GF-D8 (cell line): ENCODE results near the gene WNK2.

Experiments used
- DNase-seq: peaks from one replicate; lab custom pipeline; 2025; lab: John Stamatoyannopoulos, UW

The WNK2 gene

GRCh38 chr9:93254806-93255493 lies 71.0 kb downstream of the WNK2 start:
- no peak for DNase-seq

- no peak for DNase-seq
Measured at GRCh38 chr9:93255494-93255867, 71.5 kb downstream of the WNK2 start.

DNA sequence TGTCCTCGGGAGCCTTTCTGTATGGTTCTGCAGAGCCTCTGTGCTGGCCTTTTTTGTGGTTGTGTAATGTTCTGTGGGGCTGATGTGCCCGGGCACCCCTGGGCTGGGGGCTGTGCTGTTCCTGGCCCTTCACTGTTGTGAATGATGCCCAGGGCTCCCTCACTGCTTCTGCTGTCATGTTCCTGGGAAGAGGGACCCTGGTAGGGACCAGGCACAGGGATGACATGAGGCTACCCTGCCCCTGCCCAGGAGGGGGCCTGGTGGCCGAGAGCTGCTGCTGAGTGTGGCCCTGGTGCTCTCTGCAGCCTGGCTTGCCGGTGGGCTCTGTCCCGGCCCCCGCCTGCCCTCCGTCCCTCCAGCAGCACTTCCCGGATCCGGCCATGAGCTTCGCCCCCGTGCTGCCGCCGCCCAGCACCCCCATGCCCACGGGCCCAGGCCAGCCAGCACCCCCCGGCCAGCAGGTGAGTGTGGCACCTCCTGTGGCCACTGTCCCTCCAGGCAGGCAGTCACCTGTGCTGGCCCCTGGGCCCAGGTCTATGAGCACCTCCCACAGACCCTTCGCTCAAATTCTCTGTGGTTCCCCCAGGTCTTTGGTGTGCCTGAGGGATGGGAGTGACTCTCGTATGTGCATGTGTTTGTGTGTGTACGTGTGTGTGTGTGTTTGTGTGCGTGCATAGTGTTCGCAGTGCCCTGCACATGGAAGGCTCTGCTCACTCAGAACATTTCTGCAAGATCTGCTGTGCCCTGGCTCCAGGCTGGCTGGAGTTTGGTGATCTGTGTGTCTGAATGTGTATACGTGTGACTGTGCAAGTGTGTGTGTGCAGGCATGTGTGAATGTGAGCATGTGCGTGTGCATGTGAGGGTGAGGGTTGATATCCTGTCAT lies 72.3 kb downstream of the WNK2 start:
- DNase-seq, result no peak

DNA sequence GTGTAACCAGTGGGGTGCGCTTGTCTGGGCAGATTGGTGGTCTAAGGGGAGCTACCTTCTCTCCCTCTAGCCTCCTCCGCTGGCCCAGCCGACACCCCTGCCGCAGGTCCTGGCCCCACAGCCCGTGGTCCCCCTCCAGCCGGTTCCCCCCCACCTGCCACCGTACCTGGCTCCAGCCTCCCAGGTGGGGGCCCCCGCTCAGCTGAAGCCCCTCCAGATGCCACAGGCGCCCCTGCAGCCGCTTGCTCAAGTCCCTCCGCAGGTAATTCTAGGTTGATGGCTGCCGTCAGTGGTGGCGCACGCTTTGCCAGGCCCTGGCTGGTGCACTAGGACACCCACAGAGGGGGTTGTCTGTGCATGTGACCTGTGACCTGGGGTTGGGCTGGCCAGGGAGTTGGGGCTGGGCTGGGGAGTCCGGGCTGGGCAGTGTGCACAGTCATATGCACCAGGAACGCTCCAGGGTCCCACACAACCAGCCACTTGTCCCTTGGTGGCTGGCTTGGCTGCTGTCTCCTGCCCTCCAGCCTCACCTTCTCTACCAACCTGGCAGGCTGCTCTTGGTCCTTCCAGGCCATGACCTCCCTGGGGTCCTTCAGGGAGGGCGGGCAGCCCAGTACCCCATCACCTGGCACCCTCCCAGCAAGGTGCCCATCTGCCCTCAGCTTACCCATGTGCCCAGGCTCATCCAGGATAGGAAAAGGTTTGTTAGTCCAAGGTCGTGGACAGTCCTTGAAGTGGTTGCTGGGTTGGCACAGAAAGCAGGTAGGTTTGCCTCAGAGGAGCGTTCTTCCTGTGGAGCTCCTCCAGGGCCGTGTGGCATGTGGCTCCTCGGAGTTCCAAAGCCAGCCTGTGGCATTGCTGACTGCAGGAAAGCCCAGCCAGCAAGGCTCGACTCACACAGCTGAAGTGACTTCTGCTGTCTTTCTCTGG lies 73.2 kb downstream of the WNK2 start:
- no peak for DNase-seq

- DNase-seq, result no peak
Measured at GRCh38 chr9:93257808-93258331, 73.9 kb downstream of the WNK2 start.

DNA sequence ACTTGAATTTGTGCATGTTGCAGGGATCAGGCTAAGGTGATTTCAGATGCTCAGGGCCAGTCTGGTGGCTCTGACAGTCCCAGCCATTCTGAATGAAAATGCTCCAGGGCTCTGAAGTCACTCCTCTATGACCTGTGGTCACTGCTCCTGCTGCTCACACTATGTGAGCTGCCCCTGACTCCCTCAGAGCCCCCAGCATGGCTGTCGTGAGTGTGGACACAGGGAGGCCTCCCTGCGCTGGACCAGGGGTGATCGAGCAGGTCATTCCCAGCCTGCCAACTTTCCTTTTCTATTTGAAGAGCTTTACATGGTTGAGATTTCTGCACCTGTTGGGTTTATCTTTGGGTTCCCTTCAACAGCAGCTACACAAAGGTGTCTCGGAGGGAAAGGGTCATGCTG lies 74.5 kb downstream of the WNK2 start:
- DNase-seq, result no peak

DNA sequence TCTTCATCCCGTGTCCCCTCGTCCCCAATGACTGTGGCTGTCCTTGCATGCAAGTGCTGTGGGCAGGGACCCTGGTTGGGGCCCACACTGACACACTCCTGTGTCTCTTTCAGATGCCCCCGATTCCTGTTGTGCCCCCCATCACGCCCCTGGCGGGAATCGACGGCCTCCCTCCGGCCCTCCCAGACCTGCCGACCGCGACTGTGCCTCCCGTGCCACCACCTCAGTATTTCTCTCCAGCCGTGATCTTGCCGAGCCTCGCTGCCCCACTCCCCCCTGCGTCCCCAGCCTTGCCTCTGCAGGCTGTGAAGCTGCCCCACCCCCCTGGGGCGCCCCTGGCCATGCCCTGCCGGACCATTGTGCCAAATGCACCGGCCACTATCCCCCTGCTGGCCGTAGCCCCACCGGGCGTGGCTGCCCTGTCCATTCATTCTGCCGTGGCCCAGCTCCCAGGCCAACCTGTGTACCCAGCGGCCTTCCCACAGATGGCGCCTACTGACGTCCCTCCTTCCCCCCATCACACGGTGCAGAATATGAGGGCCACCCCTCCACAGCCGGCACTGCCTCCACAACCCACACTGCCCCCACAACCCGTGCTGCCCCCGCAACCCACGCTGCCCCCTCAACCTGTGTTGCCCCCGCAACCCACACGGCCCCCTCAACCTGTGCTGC lies 75.0 kb downstream of the WNK2 start:
- no peak for DNase-seq

DNA sequence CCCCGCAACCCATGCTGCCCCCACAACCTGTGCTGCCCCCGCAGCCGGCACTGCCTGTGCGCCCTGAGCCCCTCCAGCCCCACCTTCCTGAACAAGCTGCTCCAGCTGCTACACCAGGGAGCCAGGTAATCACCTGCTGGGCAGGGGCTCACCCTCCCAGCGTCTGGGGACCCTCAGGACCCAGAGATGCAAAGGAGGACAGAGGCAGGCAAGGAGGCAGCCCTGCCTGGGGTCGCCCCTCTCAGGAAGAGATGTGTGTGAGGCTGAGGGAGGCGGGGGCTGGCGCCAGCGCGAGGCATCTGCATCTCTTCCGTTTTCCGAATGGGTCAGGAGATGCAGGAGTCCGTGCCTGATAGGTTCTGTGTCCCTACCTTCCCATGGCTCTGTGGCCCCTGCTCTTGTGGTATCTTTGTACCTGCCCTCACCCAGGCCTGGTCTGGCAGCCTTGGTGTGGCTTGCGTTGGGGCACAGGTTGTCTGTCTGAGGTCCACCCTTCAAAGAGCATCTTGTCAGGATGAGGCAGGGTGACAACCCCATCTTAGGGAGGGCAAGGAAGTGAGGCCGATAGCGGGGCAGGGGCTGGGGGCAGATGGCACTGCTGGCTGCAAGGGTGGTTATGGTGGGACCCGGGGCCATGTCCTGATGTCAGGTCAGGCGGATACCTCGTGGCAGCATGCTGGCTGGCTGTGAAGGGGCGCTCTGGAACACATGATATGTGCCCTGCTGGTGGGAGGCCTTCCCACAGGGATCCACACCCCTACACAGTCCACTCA lies 75.7 kb downstream of the WNK2 start:
- DNase-seq, result no peak

DNA sequence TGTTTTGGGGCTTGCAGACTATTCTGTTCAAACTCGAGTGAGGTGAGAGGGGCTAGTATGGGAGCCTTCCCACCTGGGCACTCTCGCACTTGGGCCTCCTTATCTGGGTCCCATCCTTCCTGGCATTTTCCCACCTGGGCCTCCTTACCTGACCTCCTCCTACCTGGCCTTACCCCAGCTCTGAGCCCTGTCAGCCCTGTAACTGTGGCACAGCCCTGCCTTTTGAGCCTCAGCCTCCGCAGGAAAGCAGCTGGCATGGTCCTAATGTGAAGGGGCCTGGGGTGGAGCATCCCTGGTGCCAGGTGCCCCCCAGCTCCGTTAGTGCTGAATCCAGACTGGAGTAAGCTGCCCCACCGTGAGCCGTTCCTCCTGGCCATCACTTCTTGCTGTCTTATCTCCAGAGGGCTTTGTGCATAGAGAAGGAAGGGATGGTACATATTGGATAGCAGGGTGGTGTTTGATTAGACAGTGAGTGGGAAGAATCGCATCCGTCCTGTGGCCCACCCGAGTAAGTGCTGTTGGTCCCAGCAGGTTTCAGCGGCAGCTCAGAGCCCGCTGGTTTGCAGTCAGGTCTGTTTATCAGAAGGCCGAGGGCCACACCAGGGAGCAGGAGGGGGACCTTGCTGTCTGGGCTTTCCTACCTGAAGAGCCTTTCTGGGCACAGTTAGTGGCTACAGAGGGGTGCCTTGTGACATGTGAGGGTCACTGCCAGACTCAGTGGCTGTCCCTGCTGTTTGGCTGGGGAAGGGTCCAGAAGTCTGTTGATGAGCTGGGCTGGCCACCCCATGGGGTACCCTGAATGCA lies 76.5 kb downstream of the WNK2 start:
- no peak for DNase-seq

GRCh38 chr9:93261281-93261680 lies 77.3 kb downstream of the WNK2 start:
- no peak for DNase-seq

DNA sequence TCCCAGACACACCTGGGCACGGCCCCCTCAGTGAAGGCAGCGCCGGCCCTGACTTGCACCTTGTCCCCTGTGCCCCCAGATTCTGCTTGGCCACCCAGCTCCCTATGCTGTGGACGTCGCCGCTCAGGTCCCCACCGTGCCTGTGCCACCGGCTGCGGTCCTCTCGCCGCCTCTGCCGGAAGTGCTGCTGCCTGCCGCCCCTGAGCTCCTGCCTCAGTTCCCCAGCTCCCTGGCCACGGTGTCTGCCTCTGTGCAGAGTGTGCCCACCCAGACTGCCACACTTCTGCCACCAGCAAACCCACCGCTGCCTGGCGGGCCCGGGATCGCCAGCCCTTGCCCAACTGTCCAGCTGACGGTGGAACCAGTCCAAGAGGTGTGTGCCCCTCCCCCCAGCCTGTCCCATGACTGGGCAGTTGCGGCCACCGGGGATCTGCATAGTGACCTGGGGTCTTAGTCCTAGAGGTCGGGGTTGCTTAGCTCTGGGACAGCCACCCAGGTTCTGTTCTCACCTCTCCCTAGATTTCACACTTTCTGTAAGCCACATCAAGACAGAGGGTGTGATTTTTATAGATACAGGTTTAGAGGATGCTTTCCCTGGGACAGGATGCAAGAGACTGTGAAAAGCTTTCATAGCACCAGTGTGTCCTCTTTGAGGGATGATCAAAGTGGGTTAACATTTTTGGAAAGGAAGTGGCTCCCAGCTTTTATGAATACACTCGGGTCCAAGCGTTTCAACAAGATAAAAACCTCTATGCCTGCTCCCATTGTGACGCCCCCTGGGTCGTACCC lies 78.0 kb downstream of the WNK2 start:
- no peak for DNase-seq

DNA sequence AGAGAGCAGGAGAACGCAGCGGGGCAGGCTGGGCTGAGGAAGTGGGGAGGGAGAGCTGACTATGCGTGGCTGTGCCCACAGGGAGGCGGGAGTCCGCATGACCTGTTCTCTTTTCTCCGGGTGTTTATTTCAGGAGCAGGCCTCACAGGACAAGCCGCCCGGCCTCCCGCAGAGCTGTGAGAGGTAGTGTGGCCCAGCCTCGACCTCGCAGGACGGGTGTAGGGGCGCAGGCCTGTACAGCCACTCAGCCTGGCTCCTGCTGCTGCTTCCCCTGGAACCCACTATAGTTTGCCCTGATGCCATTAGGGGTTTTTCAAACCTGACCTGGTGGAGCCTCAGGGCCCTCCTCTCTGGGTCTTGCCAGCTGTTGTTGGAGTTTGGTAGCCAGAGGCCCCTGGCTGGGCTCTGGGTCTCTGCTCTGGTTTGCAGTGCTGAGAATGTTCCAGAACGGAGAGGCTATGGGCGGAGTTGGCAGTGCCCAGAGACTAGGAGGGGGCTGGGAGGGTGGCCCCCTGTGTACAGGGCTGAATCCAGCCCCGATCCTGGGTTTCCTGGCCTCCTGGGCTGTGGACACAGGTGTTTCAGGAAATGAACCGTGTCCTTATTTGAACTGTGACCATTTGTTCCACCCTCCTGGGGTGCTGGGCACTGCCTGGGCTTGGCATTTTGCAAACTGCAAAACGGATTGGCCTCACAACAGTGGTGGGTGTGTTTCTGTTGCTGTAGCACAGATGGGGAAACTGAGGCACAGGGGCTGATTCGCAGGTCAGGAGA lies 78.8 kb downstream of the WNK2 start:
- DNase-seq, result no peak

DNA sequence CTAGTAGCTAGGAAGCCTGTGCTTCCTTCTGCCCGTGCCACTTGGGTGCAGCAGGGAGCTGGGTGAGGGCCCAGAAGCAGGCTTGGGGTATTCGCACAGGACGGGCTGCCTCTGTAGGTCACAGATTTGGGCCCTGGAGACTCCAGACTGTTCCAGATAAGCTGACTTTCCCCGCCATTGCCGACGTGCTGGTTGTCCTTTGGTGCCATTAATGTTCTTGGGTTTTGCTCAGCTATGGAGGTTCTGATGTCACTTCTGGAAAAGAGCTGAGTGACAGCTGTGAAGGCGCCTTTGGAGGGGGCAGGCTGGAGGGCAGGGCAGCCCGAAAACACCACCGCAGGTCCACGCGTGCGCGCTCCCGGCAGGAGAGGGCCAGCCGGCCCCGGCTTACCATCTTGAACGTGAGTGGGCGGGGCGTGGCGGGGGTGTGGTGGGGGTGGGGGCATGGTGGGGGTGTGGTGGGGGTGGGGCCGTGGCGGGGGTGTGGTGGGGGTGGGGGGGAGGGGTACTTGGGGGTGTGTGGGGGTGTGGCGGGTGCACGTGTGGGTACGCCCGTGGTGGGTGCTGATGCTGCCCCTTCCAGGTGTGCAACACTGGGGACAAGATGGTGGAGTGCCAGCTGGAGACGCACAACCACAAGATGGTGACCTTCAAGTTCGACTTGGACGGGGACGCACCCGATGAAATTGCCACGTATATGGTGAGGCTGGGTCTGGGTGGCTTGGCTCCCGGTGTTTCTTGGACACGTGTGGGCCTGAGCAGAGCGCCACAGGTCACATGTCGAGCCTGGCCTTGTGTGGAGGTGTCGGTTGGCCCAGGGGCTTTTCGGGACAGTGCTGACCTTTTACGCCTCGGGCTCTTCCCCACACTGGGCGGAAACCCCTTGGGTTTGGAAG lies 79.6 kb downstream of the WNK2 start:
- no peak for DNase-seq

DNA sequence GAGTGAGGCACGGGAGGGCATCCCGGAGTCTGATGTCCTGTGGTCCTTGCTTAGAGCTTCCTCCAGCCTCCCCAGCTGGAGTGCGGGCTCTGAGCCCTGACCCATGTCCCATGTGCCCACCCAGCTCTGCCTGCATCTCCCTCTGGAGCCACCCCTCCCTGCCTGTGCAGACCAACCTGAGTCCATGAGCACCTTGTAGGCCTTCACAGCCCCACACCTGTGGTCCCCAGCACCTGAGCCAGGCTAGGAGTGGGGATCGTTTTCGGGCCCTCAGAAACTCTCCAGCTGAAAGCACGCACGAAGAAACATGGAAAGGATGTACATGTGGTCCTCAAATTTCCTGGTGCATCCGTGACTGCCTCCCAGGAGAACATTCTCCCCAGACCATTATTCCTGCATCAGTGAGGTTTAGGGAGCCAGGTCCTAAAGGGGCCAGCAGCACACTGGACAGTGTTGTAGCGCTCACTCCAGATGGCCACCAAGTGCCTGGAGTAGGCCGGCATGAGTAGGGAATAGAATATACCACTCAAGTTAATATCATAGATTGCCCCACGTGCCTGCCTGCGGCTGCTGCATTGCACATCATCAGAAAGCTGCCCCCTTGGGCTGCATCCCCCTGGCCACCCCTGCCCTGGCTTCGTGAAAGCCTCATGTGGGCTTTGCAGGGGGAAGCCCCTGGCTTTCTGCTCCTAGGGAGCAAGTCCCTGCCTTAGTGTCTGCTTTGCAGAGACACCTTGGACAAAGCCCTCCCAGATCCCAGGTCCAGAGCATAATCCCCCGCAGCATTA lies 80.6 kb downstream of the WNK2 start:
- no peak for DNase-seq

GRCh38 chr9:93265301-93265971 lies 81.5 kb downstream of the WNK2 start:
- DNase-seq, result no peak

GRCh38 chr9:93265972-93266371 lies 82.0 kb downstream of the WNK2 start:
- no peak for DNase-seq
